Caco-2 (cell line): ENCODE results near the gene ZNF556. TPM values are rescaled to one million over a fixed set of nuclear protein-coding genes. Genes with fewer than 3 reads are reported as not detected.

Experiments used
- BruUV-seq: library from RNA; stranded (reverse); fragments of 400-500 nt; replicated peaks from 2 replicates; lab custom pipeline; 2021; lab: Mats Ljungman, UMichigan
- CTCF ChIA-PET: fragments of 300-600 bp; sonication (Branson Sonifier 250); formaldehyde crosslinking; loops from one replicate; lab custom pipeline; 2022; ENCODE audit warnings: antibody characterized with exemption; lab: Charles Lee
- POLR2A ChIA-PET: fragments of 300-600 bp; sonication (Branson Sonifier 250); formaldehyde crosslinking; loops from one replicate; lab custom pipeline; 2022; ENCODE audit warnings: antibody characterized with exemption; lab: Charles Lee
- DNase-seq, 2 experiments: peaks; one replicate each; pipeline versions ENCODE4 v3.0.0 to v3.0.0-alpha.2; 2020 to 2022
- H3K27me3 ChIP-seq: replicated peaks from 2 replicates; pipeline ENCODE4 v1.6.0; 2011; ENCODE audit warnings: low read length; ENCODE audit not compliant: control insufficient read depth, insufficient read depth
- H3K36me3 ChIP-seq: 2 replicates; pipeline ENCODE4 v1.5.1; 2011; ENCODE audit warnings: low read length; ENCODE audit not compliant: control insufficient read depth, insufficient read depth
- H3K4me1 ChIP-seq: fragments of 250-450 bp; sonication (Bioruptor Pico); 2 replicates; pipeline ENCODE4 v1.5.1; 2020; ENCODE audit warnings: mild to moderate bottlenecking
- H3K4me3 ChIP-seq: 2 replicates; pipeline ENCODE4 v1.5.1; 2011; ENCODE audit warnings: low read depth, mild to moderate bottlenecking, control low read depth, low read length
- H3K9me3 ChIP-seq: fragments of 250-450 bp; sonication (Bioruptor Pico); 2 replicates; pipeline ENCODE4 v1.5.1; 2020; ENCODE audit warnings: mild to moderate bottlenecking, moderate library complexity
- H3K27ac Mint-ChIP-seq: one replicate; pipeline ENCODE4 v1.8.0; 2022; ENCODE audit warnings: mixed read lengths; ENCODE audit not compliant: unreplicated experiment
- H3K27me3 Mint-ChIP-seq: one replicate; pipeline ENCODE4 v1.8.0; 2022; ENCODE audit warnings: mixed read lengths; ENCODE audit not compliant: insufficient read depth, unreplicated experiment
- H3K36me3 Mint-ChIP-seq: one replicate; pipeline ENCODE4 v1.8.0; 2022; ENCODE audit warnings: mild to moderate bottlenecking, mixed read lengths; ENCODE audit not compliant: insufficient read depth, unreplicated experiment
- H3K4me1 Mint-ChIP-seq: one replicate; pipeline ENCODE4 v1.8.0; 2022; ENCODE audit warnings: low read depth, mixed read lengths; ENCODE audit not compliant: unreplicated experiment
- H3K4me3 Mint-ChIP-seq: one replicate; pipeline ENCODE4 v1.8.0; 2022; ENCODE audit warnings: mild to moderate bottlenecking, moderate library complexity, mixed read lengths; ENCODE audit not compliant: unreplicated experiment
- H3K9me3 Mint-ChIP-seq: one replicate; pipeline ENCODE4 v1.8.0; 2022; ENCODE audit warnings: mixed read lengths; ENCODE audit not compliant: unreplicated experiment
- intact Hi-C: fragments of 100-400 bp; cut with micrococcal nuclease; formaldehyde crosslinking; loops from one replicate; pipeline ENCODE4 v1.10.0; 2022; ENCODE audit not compliant: unreplicated experiment
- total RNA-seq: library from RNA; stranded (reverse); gene quantifications from 2 replicates; pipeline ENCODE4 v1.2.3, GENCODE V29; 2022
- TF ChIP-seq, protein P1 (sequence below), 2 experiments: fragments of 200-600 bp in 1 of 2; IDR thresholded peaks; 1 replicate in 1 of 2; 2 replicates in 1 of 2; pipeline versions ENCODE4 v1.5.1 to v1.8.0; 2011 to 2022; ENCODE audit warnings: antibody characterized with exemption in 1 of 2, control low read depth in 1 of 2, inconsistent platforms in 1 of 2, low read depth in 1 of 2, low read length in 1 of 2, mild to moderate bottlenecking in 1 of 2, moderate library complexity in 1 of 2; ENCODE audit not compliant: insufficient read depth in 1 of 2, severe bottlenecking in 1 of 2, unreplicated experiment in 1 of 2

The ZNF556 gene
- total RNA-seq, 1 experiment from 2014 or later: 0.57 TPM

GRCh38 chr19:2820112-2820702, 46.9 kb upstream of the ZNF556 start:
- POLR2A ChIA-PET: no interaction called here

GRCh38 chr19:2822846-2823245, 44.3 kb upstream of the ZNF556 start:
- ChIA-PET POLR2A (no interaction called here), CTCF (no interaction called here)
- DNase-seq: no peak
- H3K27ac Mint-ChIP-seq: no peak overlapping the region
- no peaks in the 10 kb centered on the region for H3K27me3 Mint-ChIP-seq
- BruUV-seq: no TSS peak
- H3K4me1 Mint-ChIP-seq: no peaks in the 10 kb centered on the region
- Histone ChIP-seq H3K27me3 (no peaks in the 10 kb centered on the region), H3K4me3 (no peak overlapping the region), H3K36me3 (no peaks in the 10 kb centered on the region), H3K4me1 (no peaks in the 10 kb centered on the region), H3K9me3 (no peaks in the 10 kb centered on the region)
- peaks cover 6% of the 10 kb centered on the region for H3K36me3 Mint-ChIP-seq
- peaks cover 10% of the 10 kb centered on the region for H3K9me3 Mint-ChIP-seq
- H3K4me3 Mint-ChIP-seq: no peak overlapping the region
- TF ChIP-seq, protein P1, sequence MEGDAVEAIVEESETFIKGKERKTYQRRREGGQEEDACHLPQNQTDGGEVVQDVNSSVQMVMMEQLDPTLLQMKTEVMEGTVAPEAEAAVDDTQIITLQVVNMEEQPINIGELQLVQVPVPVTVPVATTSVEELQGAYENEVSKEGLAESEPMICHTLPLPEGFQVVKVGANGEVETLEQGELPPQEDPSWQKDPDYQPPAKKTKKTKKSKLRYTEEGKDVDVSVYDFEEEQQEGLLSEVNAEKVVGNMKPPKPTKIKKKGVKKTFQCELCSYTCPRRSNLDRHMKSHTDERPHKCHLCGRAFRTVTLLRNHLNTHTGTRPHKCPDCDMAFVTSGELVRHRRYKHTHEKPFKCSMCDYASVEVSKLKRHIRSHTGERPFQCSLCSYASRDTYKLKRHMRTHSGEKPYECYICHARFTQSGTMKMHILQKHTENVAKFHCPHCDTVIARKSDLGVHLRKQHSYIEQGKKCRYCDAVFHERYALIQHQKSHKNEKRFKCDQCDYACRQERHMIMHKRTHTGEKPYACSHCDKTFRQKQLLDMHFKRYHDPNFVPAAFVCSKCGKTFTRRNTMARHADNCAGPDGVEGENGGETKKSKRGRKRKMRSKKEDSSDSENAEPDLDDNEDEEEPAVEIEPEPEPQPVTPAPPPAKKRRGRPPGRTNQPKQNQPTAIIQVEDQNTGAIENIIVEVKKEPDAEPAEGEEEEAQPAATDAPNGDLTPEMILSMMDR (IDR thresholded peaks at IDR 0.05; ENCODE audit: insufficient read depth in 1 of 2, low read depth in 1 of 2, low read length in 1 of 2, severe bottlenecking in 1 of 2, unreplicated experiment in 1 of 2): no peak
- intact Hi-C loops: no loop called here

More at GRCh38 chr19:2820112-2820702, 46.9 kb upstream of the ZNF556 start:
- Mint-ChIP-seq H3K4me3 (peak overlapping the region; percentile 77), H3K27ac (no peak overlapping the region), H3K36me3 (peaks cover 24% of the 10 kb centered on the region), H3K9me3 (peaks cover 2% of the 10 kb centered on the region), H3K27me3 (no peaks in the 10 kb centered on the region), H3K4me1 (no peaks in the 10 kb centered on the region)
- H3K4me3 ChIP-seq: peak overlapping the region; percentile 60
- intact Hi-C loops: no loop called here
- no peak for DNase-seq
- no peaks in the 10 kb centered on the region for H3K9me3 ChIP-seq
- no peaks in the 10 kb centered on the region for H3K4me1 ChIP-seq
- CTCF ChIA-PET: interaction anchor here (1.0 kb wide), 1 partner anchor 35 kb away, joined by 3 read pairs; the partner anchor contains the start of gene THOP1
- BruUV-seq: no TSS peak
- H3K27me3 ChIP-seq: no peaks in the 10 kb centered on the region
- TF ChIP-seq, protein P1 (IDR thresholded peaks at IDR 0.05; ENCODE audit: insufficient read depth in 1 of 2, low read depth in 1 of 2, low read length in 1 of 2, severe bottlenecking in 1 of 2, unreplicated experiment in 1 of 2): no peak
- H3K36me3 ChIP-seq: no peaks in the 10 kb centered on the region

- Histone ChIP-seq H3K27me3 (no peaks in the 10 kb centered on the region), H3K4me1 (no peaks in the 10 kb centered on the region), H3K9me3 (no peaks in the 10 kb centered on the region), H3K4me3 (no peak overlapping the region), H3K36me3 (no peaks in the 10 kb centered on the region)
- POLR2A ChIA-PET: no interaction called here
- intact Hi-C loops: no loop called here
- H3K36me3 Mint-ChIP-seq: peaks cover 1% of the 10 kb centered on the region
- H3K9me3 Mint-ChIP-seq: peaks cover 10% of the 10 kb centered on the region
- H3K27me3 Mint-ChIP-seq: no peaks in the 10 kb centered on the region
- H3K27ac Mint-ChIP-seq: no peak overlapping the region
- TF ChIP-seq, protein P1 (IDR thresholded peaks at IDR 0.05; ENCODE audit: insufficient read depth in 1 of 2, low read depth in 1 of 2, low read length in 1 of 2, severe bottlenecking in 1 of 2, unreplicated experiment in 1 of 2): no peak
- BruUV-seq: no TSS peak
- no peaks in the 10 kb centered on the region for H3K4me1 Mint-ChIP-seq
- CTCF ChIA-PET: interaction anchor here (0.9 kb wide), 1 partner anchor 18 kb away, joined by 3 read pairs; the partner anchor contains the start of gene ZNF555
- H3K4me3 Mint-ChIP-seq: no peak overlapping the region
- no peak for DNase-seq
Measured at GRCh38 chr19:2823646-2824045, 43.5 kb upstream of the ZNF556 start.
